ENCODE data around the gene DLGAP4. TPM values are rescaled to one million over a fixed set of nuclear protein-coding genes. Genes with fewer than 3 reads are reported as not detected.

The DLGAP4 gene
- total RNA-seq, 1 experiment from 2014 or later, result 40.3 TPM

DNA sequence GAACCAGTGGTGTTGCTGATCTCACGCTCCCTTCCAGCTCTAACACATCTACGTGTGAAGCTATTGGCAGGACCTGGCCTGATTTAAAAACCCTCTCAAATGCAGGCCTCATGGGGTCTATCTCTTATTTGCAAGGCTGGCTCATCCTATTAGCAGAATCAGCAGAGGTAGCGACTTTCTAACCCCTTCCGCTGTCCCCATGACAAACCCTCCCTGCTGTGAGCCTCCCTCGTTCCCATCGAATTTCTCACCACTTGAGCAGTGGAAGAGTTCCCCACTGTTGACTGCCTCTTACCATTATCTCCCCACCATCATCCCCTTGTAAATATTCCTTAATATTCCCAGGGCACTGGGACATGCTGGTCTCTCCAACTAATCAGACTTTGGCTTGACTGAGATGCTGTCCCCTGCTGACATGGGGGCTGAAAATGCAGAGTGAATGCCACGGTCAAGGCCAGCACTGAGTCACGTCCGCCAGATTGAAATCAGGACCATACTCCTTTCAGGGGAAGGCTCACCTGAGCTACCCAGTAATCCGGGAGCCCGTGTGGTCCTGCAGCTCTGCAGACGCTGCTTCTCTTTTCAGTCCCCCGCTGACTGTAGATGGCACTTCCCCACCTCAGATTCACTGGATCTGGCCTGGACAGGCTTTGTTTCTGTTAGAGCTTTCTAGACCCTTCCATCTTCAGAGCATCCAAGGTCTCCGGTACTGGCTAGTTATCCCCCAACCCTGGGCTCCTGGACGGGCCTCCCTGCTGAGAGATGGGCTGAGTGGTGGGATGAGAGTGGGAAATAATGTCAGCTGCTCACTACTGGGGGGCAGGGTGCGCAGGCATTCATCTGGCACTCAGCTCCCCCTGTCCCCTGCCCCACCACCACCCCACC is 46.7 kb upstream of the DLGAP4 start:
- no peak overlapping the region for H3K27ac ChIP-seq (ENCODE audit: low read depth, low read length)
- no peaks in the 10 kb centered on the region for H3K9me3 ChIP-seq (ENCODE audit: control insufficient read depth in 1 of 2, insufficient read depth in 1 of 2, low read depth in 1 of 2, low read length in 2 of 2)
- no peaks in the 10 kb centered on the region for H3K27me3 ChIP-seq (ENCODE audit: insufficient read depth, low read length)
- H3K9ac ChIP-seq (ENCODE audit: low read length), result no peak overlapping the region
- DNase-seq (ENCODE audit: low read depth, low spot score), result no peak
- H3K79me2 ChIP-seq (ENCODE audit: insufficient read depth, low read length), result no peaks in the 10 kb centered on the region
- TF ChIP-seq, protein P1, sequence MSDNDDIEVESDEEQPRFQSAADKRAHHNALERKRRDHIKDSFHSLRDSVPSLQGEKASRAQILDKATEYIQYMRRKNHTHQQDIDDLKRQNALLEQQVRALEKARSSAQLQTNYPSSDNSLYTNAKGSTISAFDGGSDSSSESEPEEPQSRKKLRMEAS (IDR thresholded peaks at IDR 0.05), result no peak
- TF ChIP-seq, protein P2, sequence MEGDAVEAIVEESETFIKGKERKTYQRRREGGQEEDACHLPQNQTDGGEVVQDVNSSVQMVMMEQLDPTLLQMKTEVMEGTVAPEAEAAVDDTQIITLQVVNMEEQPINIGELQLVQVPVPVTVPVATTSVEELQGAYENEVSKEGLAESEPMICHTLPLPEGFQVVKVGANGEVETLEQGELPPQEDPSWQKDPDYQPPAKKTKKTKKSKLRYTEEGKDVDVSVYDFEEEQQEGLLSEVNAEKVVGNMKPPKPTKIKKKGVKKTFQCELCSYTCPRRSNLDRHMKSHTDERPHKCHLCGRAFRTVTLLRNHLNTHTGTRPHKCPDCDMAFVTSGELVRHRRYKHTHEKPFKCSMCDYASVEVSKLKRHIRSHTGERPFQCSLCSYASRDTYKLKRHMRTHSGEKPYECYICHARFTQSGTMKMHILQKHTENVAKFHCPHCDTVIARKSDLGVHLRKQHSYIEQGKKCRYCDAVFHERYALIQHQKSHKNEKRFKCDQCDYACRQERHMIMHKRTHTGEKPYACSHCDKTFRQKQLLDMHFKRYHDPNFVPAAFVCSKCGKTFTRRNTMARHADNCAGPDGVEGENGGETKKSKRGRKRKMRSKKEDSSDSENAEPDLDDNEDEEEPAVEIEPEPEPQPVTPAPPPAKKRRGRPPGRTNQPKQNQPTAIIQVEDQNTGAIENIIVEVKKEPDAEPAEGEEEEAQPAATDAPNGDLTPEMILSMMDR (IDR thresholded peaks at IDR 0.05 in 2 of 3, conservative IDR thresholded peaks at IDR 0.05 in 1 of 3; ENCODE audit: borderline replicate concordance in 1 of 3, insufficient read depth in 1 of 3, low read depth in 2 of 3, low read length in 2 of 3), result no peak
- TF ChIP-seq JUND (IDR thresholded peaks at IDR 0.05), result no peak
- no peak for TF ChIP-seq ZFX (IDR thresholded peaks at IDR 0.05)
- TF ChIP-seq EGR1 (IDR thresholded peaks at IDR 0.05; ENCODE audit: low read depth), result no peak
- no peak for TF ChIP-seq EZH2phosphoT487 (IDR thresholded peaks at IDR 0.05; ENCODE audit: borderline replicate concordance)
- no TSS peak for BruUV-seq (replicated peaks)
- no peak overlapping the region for H3K4me2 ChIP-seq (ENCODE audit: low read length)
- H3K36me3 ChIP-seq (ENCODE audit: control insufficient read depth in 1 of 2, insufficient read depth in 2 of 2, low read length in 2 of 2), result peaks cover 8 to 19% of the 10 kb centered on the region in 2 experiments; a peak in 3 of 4 replicates
- intact Hi-C loops (cut with micrococcal nuclease), result no loop called here
- ChIA-PET RAD21 (ENCODE audit: low non-redundant PET in 1 of 2, low total read pairs in 2 of 2, uncharacterized antibody in 2 of 2, unreplicated experiment in 2 of 2) (no interaction called here), POLR2A (no interaction called here), CTCF (no interaction called here)
- ATAC-seq, result no peak
- no peak overlapping the region for H3K4me3 ChIP-seq (replicated peaks in 1 of 2; ENCODE audit: low read depth in 1 of 2, low read length in 2 of 2)
- H4K20me1 ChIP-seq (ENCODE audit: insufficient read depth), result no peaks in the 10 kb centered on the region
- H3K4me1 ChIP-seq (ENCODE audit: control insufficient read depth in 1 of 2, insufficient read depth in 2 of 2, low read length in 2 of 2), result no peaks in the 10 kb centered on the region
- no peak overlapping the region for H2AFZ ChIP-seq (ENCODE audit: low read depth, low read length, poor library complexity, severe bottlenecking)
- no peaks in the 10 kb centered on the region for H3K9me2 ChIP-seq (ENCODE audit: insufficient read depth)

DNA sequence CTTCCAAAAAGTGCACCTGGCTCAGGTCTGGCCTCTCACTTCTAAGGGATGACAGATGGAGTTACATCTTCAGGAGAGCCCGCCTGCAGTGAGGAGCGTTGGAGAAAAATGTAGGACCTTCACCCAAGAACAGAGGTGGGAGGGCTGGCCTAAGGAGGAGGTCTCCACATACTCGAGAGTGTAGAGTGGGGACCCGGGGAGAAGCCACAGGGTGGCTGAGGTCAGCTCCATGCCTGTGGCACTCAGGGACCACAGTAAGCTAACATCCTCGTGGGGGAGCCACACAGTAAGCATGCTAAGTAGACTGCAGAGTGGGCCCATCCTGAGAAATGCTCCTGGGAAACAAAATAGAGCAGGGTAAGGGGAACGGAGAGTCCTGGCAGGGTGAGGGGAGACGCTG is 45.8 kb upstream of the DLGAP4 start:
- no peak overlapping the region for H3K4me2 ChIP-seq (ENCODE audit: low read length)
- ATAC-seq (no peak), DNase-seq (ENCODE audit: low read depth, low spot score) (no peak)
- H2AFZ ChIP-seq (ENCODE audit: low read depth, low read length, poor library complexity, severe bottlenecking), result no peak overlapping the region
- intact Hi-C loops (cut with micrococcal nuclease), result no loop called here
- no peak overlapping the region for H3K4me3 ChIP-seq (replicated peaks in 1 of 2; ENCODE audit: low read depth in 1 of 2, low read length in 2 of 2)
- no peak overlapping the region for H3K9ac ChIP-seq (ENCODE audit: low read length)
- no peaks in the 10 kb centered on the region for H3K4me1 ChIP-seq (ENCODE audit: control insufficient read depth in 1 of 2, insufficient read depth in 2 of 2, low read length in 2 of 2)
- no peaks in the 10 kb centered on the region for H3K27me3 ChIP-seq (ENCODE audit: insufficient read depth, low read length)
- RAD21 ChIA-PET (ENCODE audit: low non-redundant PET in 1 of 2, low total read pairs in 2 of 2, uncharacterized antibody in 2 of 2, unreplicated experiment in 2 of 2), result no interaction called here
- no peaks in the 10 kb centered on the region for H3K79me2 ChIP-seq (ENCODE audit: insufficient read depth, low read length)
- H3K27ac ChIP-seq (ENCODE audit: low read depth, low read length), result no peak overlapping the region
- BruUV-seq (replicated peaks), result no TSS peak
- no peaks in the 10 kb centered on the region for H3K9me3 ChIP-seq (ENCODE audit: control insufficient read depth in 1 of 2, insufficient read depth in 1 of 2, low read depth in 1 of 2, low read length in 2 of 2)
- H3K9me2 ChIP-seq (ENCODE audit: insufficient read depth), result no peaks in the 10 kb centered on the region
- POLR2A ChIA-PET, result no interaction called here
- no peaks in the 10 kb centered on the region for H4K20me1 ChIP-seq (ENCODE audit: insufficient read depth)
- CTCF ChIA-PET, result no interaction called here
- TF ChIP-seq, protein P2 (IDR thresholded peaks at IDR 0.05 in 2 of 3, conservative IDR thresholded peaks at IDR 0.05 in 1 of 3; ENCODE audit: borderline replicate concordance in 1 of 3, insufficient read depth in 1 of 3, low read depth in 2 of 3, low read length in 2 of 3), result no peak
- TF ChIP-seq POLR2A (IDR thresholded peaks at IDR 0.05; ENCODE audit: borderline replicate concordance, extremely low read depth, insufficient read depth, insufficient read length), result no peak
- TF ChIP-seq YY1 (IDR thresholded peaks at IDR 0.05; ENCODE audit: extremely low read depth, insufficient replicate concordance, low read depth, low read length), result no peak
- TF ChIP-seq EZH2phosphoT487 (IDR thresholded peaks at IDR 0.05; ENCODE audit: borderline replicate concordance), result no peak
- no peak for TF ChIP-seq ZFX (IDR thresholded peaks at IDR 0.05)
- TF ChIP-seq POLR2AphosphoS5 (IDR thresholded peaks at IDR 0.05; ENCODE audit: low read depth, low read length), result no peak
- TF ChIP-seq CEBPB (IDR thresholded peaks at IDR 0.05; ENCODE audit: low read depth), result no peak
- TF ChIP-seq ZNF274 (IDR thresholded peaks at IDR 0.05; ENCODE audit: low read depth, low read length), result no peak
- TF ChIP-seq SP1 (IDR thresholded peaks at IDR 0.05; ENCODE audit: low read depth), result no peak
- TF ChIP-seq, protein P1 (IDR thresholded peaks at IDR 0.05), result no peak
- H3K36me3 ChIP-seq (ENCODE audit: control insufficient read depth in 1 of 2, insufficient read depth in 2 of 2, low read length in 2 of 2), result peaks cover 4 to 19% of the 10 kb centered on the region in 2 experiments; a peak in 2 of 4 replicates
